ENCODE measurements around the gene CHRND. TPM values are rescaled to one million over a fixed set of nuclear protein-coding genes. Genes with fewer than 3 reads are reported as not detected.

CHRND gene
- total RNA-seq, 4 donors from 2014 or later: not detected

DNA sequence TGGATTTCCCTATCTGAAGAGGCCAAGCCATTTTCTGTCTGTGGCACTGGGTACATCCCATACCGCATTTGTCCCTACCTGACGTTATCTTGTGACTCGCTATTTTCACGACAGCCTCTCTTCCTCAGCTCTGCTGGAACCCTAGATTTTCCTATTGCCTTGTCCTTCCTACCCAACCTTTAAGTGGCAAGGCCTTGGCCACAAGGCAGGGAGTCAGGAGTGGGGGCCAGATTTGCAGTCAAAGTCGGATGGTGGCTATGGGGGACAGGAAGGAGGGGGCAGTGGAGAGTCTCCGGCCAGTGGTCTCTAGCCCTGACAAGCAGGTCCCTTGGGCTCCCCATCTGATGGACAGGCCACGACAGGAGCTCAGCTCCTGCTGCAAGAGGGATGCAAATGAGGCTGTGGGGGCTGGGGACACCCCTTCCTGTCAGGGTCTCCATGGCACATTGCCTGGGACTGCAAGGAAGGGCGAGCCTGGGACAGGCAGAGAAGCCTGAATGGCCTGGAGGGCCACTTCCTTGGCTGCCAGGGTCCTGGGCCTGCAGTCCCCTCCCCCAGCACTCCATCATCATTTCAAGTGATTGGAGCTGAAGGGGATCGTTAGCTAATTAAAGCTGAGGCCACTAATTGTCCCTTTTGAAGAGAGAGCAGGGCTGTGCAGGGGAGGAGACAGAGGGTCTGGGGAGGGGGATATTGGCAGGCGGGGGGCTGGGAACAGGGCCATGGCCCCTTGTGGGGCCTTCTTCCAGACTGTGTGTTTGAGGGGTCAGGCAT is 32.1 kb upstream of the CHRND start:
- Histone ChIP-seq H3K9me3 (no peaks in the 10 kb centered on the region), H3K4me3 (no peak overlapping the region), H3K27me3 (no peaks in the 10 kb centered on the region), H3K36me3 (no peaks in the 10 kb centered on the region), H3K27ac (no peak overlapping the region), H3K4me1 (no peaks in the 10 kb centered on the region)
- TF ChIP-seq POLR2A (IDR thresholded peaks at IDR 0.05): no peak
- TF ChIP-seq, protein P1, sequence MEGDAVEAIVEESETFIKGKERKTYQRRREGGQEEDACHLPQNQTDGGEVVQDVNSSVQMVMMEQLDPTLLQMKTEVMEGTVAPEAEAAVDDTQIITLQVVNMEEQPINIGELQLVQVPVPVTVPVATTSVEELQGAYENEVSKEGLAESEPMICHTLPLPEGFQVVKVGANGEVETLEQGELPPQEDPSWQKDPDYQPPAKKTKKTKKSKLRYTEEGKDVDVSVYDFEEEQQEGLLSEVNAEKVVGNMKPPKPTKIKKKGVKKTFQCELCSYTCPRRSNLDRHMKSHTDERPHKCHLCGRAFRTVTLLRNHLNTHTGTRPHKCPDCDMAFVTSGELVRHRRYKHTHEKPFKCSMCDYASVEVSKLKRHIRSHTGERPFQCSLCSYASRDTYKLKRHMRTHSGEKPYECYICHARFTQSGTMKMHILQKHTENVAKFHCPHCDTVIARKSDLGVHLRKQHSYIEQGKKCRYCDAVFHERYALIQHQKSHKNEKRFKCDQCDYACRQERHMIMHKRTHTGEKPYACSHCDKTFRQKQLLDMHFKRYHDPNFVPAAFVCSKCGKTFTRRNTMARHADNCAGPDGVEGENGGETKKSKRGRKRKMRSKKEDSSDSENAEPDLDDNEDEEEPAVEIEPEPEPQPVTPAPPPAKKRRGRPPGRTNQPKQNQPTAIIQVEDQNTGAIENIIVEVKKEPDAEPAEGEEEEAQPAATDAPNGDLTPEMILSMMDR (IDR thresholded peaks at IDR 0.05): no peak
- no peak for DNase-seq

DNA sequence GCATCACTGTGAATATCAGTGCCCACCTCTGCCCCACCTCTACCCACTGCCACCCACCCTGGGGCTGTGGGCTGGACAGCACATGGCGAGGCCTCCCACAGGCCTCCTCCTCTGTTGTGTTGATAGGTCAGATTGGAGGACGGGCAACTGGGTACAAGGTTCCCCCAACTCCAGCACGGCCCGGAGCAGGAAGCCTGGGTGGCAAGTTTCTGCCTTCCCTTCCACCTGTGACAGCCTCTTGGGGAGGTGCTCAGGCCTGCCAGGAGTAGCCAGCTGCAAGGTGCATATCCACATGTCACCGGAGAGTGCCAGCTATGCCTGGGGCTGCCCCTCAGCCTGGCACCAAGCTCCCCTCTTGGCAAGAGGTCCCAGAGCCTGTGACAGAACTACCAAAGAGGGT is 31.4 kb upstream of the CHRND start:
- no peaks in the 10 kb centered on the region for H3K9me3 ChIP-seq
- no peaks in the 10 kb centered on the region for H3K4me1 ChIP-seq
- H3K27ac ChIP-seq: no peak overlapping the region
- H3K36me3 ChIP-seq: no peaks in the 10 kb centered on the region
- no peak for DNase-seq
- TF ChIP-seq, protein P1 (IDR thresholded peaks at IDR 0.05): no peak
- TF ChIP-seq POLR2A (IDR thresholded peaks at IDR 0.05): no peak
- H3K27me3 ChIP-seq: no peaks in the 10 kb centered on the region
- no peak overlapping the region for H3K4me3 ChIP-seq

DNA sequence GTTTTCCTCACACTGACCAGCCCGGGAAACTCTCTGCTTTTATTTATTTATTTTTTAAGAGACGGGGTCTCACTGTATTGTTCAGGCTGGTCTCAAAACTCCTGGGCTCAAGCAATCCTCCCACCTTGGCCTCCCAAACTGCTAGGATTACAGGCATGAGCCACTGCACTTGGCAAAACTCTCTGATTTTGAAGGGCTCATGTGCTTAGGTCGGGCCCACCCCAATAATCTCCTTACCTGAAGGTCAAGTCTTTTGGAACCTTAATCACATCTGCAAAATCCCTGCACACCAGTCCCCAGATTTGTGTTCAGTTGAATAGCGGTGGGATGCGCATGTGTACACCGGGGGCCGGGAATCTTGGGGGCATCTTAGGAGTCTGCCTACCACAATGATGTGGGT is 30.7 kb upstream of the CHRND start:
- Histone ChIP-seq H3K27me3 (no peaks in the 10 kb centered on the region), H3K27ac (no peak overlapping the region), H3K4me1 (no peaks in the 10 kb centered on the region), H3K4me3 (no peak overlapping the region), H3K9me3 (no peaks in the 10 kb centered on the region), H3K36me3 (no peaks in the 10 kb centered on the region)
- no peak for TF ChIP-seq POLR2A (IDR thresholded peaks at IDR 0.05)
- TF ChIP-seq, protein P1 (IDR thresholded peaks at IDR 0.05): no peak
- no peak for DNase-seq

DNA sequence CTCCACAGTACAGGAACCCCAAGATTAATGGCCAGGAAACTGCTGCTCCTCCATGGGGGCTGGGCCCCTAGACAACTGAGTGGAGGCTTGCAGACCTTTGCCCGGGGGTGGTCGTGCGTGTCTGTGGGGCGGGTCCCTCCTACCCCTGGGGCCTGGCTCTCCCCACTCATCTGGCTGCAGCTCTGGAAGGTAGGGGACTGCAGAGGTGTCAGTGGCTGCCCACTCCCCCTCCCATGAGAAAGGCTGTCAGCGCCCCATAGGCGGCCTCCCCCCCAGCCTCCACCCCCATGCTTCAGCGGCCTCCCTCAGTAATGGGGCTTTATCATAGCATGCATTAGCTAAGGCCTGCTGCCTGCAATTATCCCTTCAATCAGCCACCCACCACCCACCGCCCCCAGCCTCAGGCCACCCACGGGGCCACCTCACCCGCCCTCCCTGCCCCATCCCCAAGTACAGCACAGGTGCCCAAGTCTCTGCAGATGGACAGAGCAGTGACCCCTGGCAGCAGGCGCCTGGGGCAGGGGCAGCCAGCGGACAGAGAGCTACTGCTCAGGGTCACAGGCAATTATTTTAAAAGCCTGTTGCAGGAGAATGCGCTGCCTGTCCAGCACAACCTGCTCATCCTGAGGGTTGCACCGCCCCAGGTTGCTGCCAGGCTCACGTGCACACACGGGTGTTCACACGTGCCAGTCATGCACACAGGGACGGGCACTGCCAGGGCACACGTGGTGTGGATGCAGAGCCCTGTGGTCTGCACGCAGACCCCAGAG is 29.3 kb upstream of the CHRND start:
- Histone ChIP-seq H3K36me3 (no peaks in the 10 kb centered on the region), H3K9me3 (no peaks in the 10 kb centered on the region), H3K27ac (no peak overlapping the region), H3K4me1 (no peaks in the 10 kb centered on the region), H3K27me3 (no peaks in the 10 kb centered on the region), H3K4me3 (no peak overlapping the region)
- TF ChIP-seq, protein P1 (IDR thresholded peaks at IDR 0.05): no peak
- TF ChIP-seq POLR2A (IDR thresholded peaks at IDR 0.05): no peak
- DNase-seq: no peak

DNA sequence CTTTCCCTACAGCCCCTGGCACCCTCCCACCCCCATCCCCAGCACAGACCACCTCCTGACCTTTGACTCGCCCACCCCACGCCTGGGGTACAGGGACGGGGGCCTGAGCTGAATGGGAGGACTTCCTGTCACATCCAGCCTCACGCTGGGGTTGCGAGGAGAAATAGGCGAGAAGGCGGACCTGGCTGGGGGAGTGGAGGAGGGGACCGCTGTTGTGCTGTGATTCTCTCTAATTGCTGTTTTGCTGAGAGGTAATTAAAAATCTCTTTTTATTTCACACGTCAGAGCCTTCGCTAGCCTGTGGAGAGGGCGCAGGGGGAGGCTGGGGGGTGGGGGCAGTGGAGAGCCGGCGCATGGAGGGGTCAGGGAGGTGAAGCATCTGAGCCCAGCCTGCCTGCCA is 28.6 kb upstream of the CHRND start:
- Histone ChIP-seq H3K27ac (no peak overlapping the region), H3K27me3 (no peaks in the 10 kb centered on the region), H3K36me3 (no peaks in the 10 kb centered on the region), H3K4me1 (peaks cover 0 to 1% (median 0%) of the 10 kb centered on the region in 4 donors), H3K4me3 (no peak overlapping the region), H3K9me3 (no peaks in the 10 kb centered on the region)
- TF ChIP-seq, protein P1 (IDR thresholded peaks at IDR 0.05): no peak
- TF ChIP-seq POLR2A (IDR thresholded peaks at IDR 0.05): no peak
- no peak for DNase-seq
